NCI-H1436 (cell line): ENCODE measurements around the gene NDC1.
"Not testable (repeated sequence)": the region's sequence is repeated elsewhere in the genome, so short reads cannot be mapped to it uniquely, and the experiment has no call there.

ENCODE experiments used
- DNase-seq: peaks from one replicate; lab custom pipeline; 2025; lab: John Stamatoyannopoulos, UW

Gene NDC1, protein sequence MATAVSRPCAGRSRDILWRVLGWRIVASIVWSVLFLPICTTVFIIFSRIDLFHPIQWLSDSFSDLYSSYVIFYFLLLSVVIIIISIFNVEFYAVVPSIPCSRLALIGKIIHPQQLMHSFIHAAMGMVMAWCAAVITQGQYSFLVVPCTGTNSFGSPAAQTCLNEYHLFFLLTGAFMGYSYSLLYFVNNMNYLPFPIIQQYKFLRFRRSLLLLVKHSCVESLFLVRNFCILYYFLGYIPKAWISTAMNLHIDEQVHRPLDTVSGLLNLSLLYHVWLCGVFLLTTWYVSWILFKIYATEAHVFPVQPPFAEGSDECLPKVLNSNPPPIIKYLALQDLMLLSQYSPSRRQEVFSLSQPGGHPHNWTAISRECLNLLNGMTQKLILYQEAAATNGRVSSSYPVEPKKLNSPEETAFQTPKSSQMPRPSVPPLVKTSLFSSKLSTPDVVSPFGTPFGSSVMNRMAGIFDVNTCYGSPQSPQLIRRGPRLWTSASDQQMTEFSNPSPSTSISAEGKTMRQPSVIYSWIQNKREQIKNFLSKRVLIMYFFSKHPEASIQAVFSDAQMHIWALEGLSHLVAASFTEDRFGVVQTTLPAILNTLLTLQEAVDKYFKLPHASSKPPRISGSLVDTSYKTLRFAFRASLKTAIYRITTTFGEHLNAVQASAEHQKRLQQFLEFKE

DNA sequence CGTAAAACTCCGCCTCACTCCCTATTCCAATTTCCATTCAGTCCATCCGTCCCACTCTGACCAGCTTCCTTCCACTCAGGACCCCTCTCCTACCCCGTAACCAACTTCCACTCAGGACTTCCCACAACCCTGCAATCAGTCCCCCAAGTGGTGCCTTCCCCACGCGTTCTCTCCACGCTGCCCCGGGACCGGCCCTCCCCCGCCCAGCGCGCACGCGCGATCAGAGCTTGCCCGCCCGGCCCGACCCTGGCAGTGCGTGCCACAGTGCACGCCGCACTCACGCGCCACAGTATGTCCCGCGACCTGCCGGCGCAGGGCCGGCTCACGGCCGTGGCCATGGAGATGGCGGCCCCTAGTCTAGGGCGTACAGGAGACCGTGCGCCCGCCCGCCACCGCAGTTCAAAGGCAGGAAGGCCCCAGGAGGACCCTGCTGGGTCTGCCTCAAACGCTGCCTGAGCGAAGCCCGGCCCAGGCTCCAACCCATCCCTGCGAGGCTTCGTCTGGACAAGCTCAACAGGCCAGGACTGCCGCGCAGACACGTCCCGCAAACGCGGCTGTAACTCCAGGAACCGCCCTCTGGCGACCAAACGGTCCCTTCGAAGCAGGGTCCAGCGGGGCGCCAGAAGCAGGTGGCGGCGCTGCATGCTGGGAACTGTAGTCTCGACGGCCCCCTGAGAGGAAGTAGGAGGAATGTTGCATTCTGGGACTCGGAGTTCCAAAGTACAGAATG, at the start of gene NDC1:
Gene NDC1 (minus strand): TSS at position 373 of the 730 bp plus-strand sequence. CDS start 35 bp downstream, at position 338.
- peak; percentile 94 for DNase-seq

DNA sequence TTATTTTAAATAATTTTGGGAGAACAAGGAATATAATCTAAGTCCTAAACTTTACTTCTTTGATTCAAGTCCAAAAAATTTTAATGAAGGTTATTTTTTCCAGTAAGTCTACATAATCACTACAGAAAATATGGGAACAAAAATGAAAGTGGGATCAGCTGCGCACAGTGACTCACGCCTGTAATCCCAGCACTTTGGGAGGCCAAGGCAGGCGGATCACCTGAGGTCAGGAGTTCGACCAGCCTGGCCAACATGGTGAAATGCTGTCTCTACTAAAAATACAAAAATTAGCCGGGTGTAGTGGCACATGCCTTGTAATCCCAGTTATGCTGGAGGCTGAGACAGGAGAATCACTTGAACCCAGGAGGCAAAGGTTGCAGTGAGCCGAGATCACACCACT, 45.5 kb upstream of the NDC1 start:
- DNase-seq = not testable (repeated sequence)

DNA sequence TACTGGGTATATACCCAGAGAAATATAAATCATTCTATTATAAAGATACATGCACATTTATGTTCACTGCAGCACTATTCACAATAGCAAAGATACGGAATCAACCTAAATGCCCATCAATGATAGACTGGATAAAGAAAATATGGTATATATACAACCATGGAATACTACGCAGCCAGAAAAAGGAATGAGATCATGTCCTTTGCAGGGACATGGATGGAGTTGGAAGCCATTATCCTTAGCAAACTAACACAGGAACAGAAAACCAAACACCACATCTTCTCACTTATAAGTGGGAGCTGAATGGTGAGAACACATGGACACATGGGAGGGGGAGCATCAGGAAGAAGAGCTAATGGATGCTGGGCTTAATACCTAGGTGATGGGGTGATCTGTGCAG, 43.8 kb upstream of the NDC1 start:
- not testable (repeated sequence) for DNase-seq

GRCh38 chr1:53878492-53879105, 40.5 kb upstream of the NDC1 start:
- peak; percentile 40 for DNase-seq

- not testable (repeated sequence) for DNase-seq
Measured at GRCh38 chr1:53875150-53875549, 37.1 kb upstream of the NDC1 start.

DNA sequence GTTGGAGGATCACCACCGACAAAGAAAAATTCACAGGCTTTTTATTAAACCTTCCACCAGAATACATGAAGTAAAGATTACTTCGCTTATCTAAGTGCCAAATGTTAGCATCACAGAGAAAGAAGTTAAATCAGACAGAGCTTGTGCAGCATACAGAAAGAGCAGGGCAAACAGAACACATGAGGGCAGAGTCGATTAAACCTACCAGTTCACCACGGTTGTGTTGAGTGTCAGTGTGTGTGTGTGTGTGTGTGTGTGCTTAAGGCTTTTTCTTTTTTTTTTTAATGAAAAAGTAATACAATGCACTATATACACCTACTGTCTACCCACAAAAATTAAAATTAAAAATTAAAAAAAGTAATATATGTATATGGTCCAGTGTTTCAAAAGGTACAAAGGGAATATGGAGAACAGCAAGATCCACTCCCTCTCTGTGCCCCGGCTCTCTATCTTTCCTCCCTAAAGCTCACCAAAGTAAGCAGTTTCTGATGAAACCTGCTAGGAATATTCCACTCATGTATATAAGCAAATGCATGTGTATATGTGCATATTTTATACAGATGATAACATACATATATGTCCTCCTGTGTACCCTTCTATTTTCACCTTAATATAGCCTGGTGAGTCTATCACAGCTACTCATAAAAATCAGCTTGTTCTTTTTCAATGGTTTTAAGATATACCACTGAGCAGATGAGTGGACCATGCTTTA, 33.8 kb upstream of the NDC1 start:
- no peak for DNase-seq

DNA sequence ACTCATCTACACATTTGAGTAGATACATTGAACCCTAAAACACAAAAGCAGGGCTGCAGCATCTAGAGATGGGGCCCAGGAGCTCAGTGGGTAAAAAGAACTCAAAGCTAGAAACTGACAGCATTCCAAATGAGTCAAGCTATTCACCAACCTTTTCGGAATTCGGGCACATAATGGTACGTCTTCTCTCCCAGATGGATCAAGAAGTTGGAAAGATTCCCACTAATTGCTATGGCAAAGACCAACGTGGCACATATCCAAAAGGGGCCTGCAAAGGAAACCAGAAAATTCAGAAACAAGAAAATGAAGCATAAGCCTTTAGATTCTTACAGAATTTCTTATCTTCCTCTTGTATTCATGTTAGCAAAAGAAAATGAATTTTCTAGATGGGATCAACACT, 33.1 kb upstream of the NDC1 start:
- no peak for DNase-seq

- DNase-seq = no peak
Measured at GRCh38 chr1:53869454-53870117, 31.5 kb upstream of the NDC1 start.

- no peak for DNase-seq
Measured at GRCh38 chr1:53868565-53868964, 30.5 kb upstream of the NDC1 start.

GRCh38 chr1:53862507-53862906, 24.4 kb upstream of the NDC1 start:
- DNase-seq = peak; percentile 8

DNA sequence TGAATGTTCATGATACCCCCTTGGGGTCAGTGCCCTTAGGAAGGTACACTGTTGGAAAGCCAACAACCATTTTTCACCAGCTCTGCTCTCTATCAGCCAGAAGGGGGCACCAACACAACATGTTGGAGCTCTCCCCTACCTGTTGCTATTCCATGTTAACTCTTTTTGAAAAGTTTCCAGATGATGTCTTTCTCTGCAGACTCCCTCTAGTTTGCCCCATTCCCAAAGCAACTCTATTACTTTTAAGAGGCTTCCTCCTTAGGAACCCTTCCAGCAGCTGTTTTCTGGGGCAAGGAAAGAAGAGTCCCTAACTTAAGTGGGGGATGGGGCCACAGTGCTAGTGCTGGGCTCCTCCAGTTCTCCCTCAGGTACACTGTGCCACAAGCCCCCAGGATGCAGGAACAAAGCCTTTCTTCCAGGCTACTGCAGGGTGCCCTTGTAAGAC, 22.9 kb upstream of the NDC1 start:
- DNase-seq = peak; percentile 32

DNA sequence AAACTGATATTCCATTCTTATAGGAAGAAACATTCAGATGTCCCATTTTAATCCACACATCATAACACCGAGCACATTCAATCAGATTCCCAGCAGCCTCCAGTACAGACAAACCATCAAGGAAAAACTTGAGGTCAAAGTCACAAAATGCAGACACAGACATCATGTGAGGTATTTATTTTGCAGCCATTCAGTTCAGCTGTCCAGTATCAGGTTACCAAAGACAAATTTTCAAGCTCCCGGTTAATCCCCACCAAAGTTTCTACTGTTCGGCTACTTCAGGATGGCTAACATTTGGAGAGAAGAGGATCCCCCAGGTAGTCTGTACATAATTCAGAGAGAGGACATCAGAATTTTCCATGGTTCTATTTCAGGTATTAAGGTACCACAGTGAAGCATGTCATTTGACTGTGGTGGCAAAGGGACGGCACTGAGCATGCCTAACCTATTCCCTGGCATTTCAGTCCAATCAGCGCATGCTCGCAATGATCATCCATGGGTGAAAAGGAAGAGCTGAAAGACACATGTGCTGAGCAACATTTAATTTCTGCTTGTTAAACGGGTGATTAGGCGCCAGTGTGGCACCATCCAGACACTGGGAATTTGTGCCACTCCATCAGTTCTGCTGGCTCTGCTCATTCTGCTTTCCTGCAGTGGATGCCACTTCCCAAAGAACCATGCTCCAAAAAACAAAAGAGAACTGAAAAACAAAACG, 13.6 kb upstream of the NDC1 start:
- no peak for DNase-seq

GRCh38 chr1:53850082-53850673, 12.1 kb upstream of the NDC1 start:
- DNase-seq = no peak

- DNase-seq = no peak
Measured at GRCh38 chr1:53847980-53848379, 9.9 kb upstream of the NDC1 start.

GRCh38 chr1:53842347-53842746, 4.3 kb upstream of the NDC1 start:
- DNase-seq = no peak

GRCh38 chr1:53838654-53838974, 518 bp upstream of the NDC1 start:
- no peak for DNase-seq

- DNase-seq = no peak
Measured at GRCh38 chr1:53837646-53837923, 511 bp downstream of the NDC1 start.

GRCh38 chr1:53835491-53835890, 2.6 kb downstream of the NDC1 start:
- no peak for DNase-seq

DNA sequence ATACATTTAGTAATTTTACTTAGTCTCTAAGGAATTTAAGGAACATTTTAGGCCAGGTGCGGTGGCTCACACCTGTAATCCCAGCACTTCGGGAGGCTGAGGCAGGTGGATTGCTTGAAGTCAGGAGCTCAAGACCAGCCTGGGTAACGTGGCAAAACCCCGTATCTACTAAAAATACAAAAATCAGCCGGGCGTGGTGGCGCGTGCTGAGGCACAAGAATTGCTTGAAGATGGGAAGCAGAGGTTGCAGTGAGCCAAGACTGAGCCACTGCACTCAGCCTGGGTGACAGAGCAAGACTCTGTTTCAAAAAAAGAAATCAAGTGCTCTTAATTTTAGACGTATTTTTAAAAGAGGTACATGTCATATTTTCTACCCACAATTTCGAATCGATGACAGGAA, 3.3 kb downstream of the NDC1 start:
- no peak for DNase-seq

DNA sequence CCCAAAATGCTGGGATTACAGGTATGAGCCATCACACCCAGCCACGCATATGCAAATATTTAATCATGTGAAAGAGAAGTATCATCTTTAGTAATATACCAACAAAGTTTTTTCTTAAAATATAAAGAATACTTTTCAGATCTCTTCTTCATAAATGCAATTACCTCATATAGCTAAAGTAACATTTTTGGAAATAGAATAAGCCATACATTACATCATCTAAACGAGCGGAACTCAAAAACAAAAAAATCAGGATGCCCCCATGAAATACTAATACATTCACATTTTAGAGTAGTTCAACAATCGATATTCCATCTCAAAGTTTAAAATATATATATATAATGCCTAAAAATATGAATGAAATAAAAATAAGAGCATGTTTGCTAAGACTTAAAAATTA, 4.7 kb downstream of the NDC1 start:
- no peak for DNase-seq
